HG03442 (cell line): Measurements from ENCODE around the gene ZFAND2B.
"Not testable (repeated sequence)": the region's sequence is repeated elsewhere in the genome, so short reads cannot be mapped to it uniquely, and the experiment has no call there.

Source experiments
- ATAC-seq: cut with Tn5 transposase; IDR thresholded peaks from one replicate; pipeline ENCODE4 v1.9.1; 2021; ENCODE audit warnings: mild to moderate bottlenecking, moderate library complexity; ENCODE audit not compliant: unreplicated experiment

Gene ZFAND2B

GRCh38 chr2:219175928-219176817, 30.4 kb upstream of the ZFAND2B start:
- peak; percentile 31 for ATAC-seq

- peak; percentile 61 for ATAC-seq
These were observed 29.6 kb upstream of the ZFAND2B start, which contains the start of gene CNPPD1 for GRCh38 chr2:219176818-219177551. TSS of gene CNPPD1 (minus strand) at chr2:219176925. CDS start at chr2:219176828, 97 bp downstream.

- ATAC-seq = peak; percentile 34
These were observed 28.8 kb upstream of the ZFAND2B start, which contains the start of gene RETREG2 for GRCh38 chr2:219177552-219178376. TSS of gene RETREG2 (plus strand) at chr2:219178275. CDS start at chr2:219178353, 78 bp downstream.

GRCh38 chr2:219178377-219179175, 28.0 kb upstream of the ZFAND2B start:
- peak; percentile 18 for ATAC-seq

GRCh38 chr2:219179601-219180465, 26.7 kb upstream of the ZFAND2B start:
- ATAC-seq = no peak

- no peak for ATAC-seq
These were observed 25.6 kb upstream of the ZFAND2B start for GRCh38 chr2:219180961-219181360.

GRCh38 chr2:219181531-219181930, 25.1 kb upstream of the ZFAND2B start:
- ATAC-seq = no peak

- ATAC-seq = no peak
These were observed 24.0 kb upstream of the ZFAND2B start for GRCh38 chr2:219182331-219183150.

GRCh38 chr2:219183151-219183772, 23.3 kb upstream of the ZFAND2B start:
- no peak for ATAC-seq

- ATAC-seq = no peak
These were observed 22.5 kb upstream of the ZFAND2B start for GRCh38 chr2:219184121-219184520.

- no peak for ATAC-seq
These were observed 19.7 kb upstream of the ZFAND2B start for GRCh38 chr2:219186754-219187456.

- no peak for ATAC-seq
These were observed 9.2 kb upstream of the ZFAND2B start for GRCh38 chr2:219197388-219197787.

GRCh38 chr2:219198974-219199373, 7.6 kb upstream of the ZFAND2B start:
- ATAC-seq = no peak

GRCh38 chr2:219199470-219200211, 6.9 kb upstream of the ZFAND2B start:
- no peak for ATAC-seq

- not testable (repeated sequence) for ATAC-seq
These were observed 5.9 kb upstream of the ZFAND2B start for GRCh38 chr2:219200502-219201326.

GRCh38 chr2:219201331-219201730, 5.3 kb upstream of the ZFAND2B start:
- ATAC-seq = not testable (repeated sequence)
